ENCODE results near the gene AAMDC. TPM values are rescaled to one million over a fixed set of nuclear protein-coding genes. Genes with fewer than 3 reads are reported as not detected.
"Not testable (repeated sequence)": the region's sequence is repeated elsewhere in the genome, so short reads cannot be mapped to it uniquely, and the experiment has no call there.

AAMDC gene
- polyA plus RNA-seq, 3 donors = 8.9 to 32.9 (median 28.1) TPM

GRCh38 chr11:77861444-77861843 lies 40.5 kb downstream of the AAMDC start:
- H4K20me1 ChIP-seq (ENCODE audit: insufficient read depth, low read length); H2AFZ ChIP-seq (ENCODE audit: insufficient read depth, low read depth, low read length, poor library complexity, severe bottlenecking); H3K9me3 ChIP-seq (replicated peaks in 1 of 2; ENCODE audit: control insufficient read depth in 1 of 2, insufficient read depth in 1 of 2, low read length in 2 of 2); H3K4me1 Mint-ChIP-seq; H3K9me3 Mint-ChIP-seq; H3K27me3 ChIP-seq (ENCODE audit: control insufficient read depth in 2 of 2, insufficient read depth in 2 of 2, low read length in 2 of 2); DNase-seq; intact Hi-C loops (cut with micrococcal nuclease); H3K27me3 Mint-ChIP-seq (ENCODE audit: low read depth in 3 of 3); H3K27ac ChIP-seq (ENCODE audit: low read depth in 1 of 2, low read length in 2 of 2); H3K36me3 ChIP-seq (replicated peaks in 1 of 2; ENCODE audit: control insufficient read depth in 1 of 2, insufficient read depth in 2 of 2, low read length in 2 of 2); H3K27ac Mint-ChIP-seq; H3K4me3 ChIP-seq (replicated peaks in 1 of 3; ENCODE audit: low read depth in 2 of 3, low read length in 3 of 3); H3K4me1 ChIP-seq (ENCODE audit: control insufficient read depth in 1 of 2, insufficient read depth in 2 of 2, low read length in 2 of 2); H3K9ac ChIP-seq (ENCODE audit: insufficient read depth, low read length, poor library complexity, severe bottlenecking); H3K4me2 ChIP-seq (replicated peaks; ENCODE audit: extremely low read depth, low read length, poor library complexity, severe bottlenecking); H3K79me2 ChIP-seq (ENCODE audit: insufficient read depth, low read length); H3K4me3 Mint-ChIP-seq: not testable (repeated sequence)
- WGBS (ENCODE audit: insufficient coverage) = 98% methylated on average over 8 of the region's 10 CpGs
- peaks cover 4 to 15% of the 10 kb centered on the region in 2 donors for H3K36me3 Mint-ChIP-seq

- Histone ChIP-seq H3K9me3 (replicated peaks in 1 of 2; ENCODE audit: control insufficient read depth in 1 of 2, insufficient read depth in 1 of 2, low read length in 2 of 2) (no peaks in the 10 kb centered on the region), H2AFZ (ENCODE audit: insufficient read depth, low read depth, low read length, poor library complexity, severe bottlenecking) (no peak overlapping the region), H3K9ac (ENCODE audit: insufficient read depth, low read length, poor library complexity, severe bottlenecking) (no peak overlapping the region), H3K27ac (ENCODE audit: low read depth in 1 of 2, low read length in 2 of 2) (no peak overlapping the region), H3K4me1 (ENCODE audit: control insufficient read depth in 1 of 2, insufficient read depth in 2 of 2, low read length in 2 of 2) (no peaks in the 10 kb centered on the region), H3K4me2 (replicated peaks; ENCODE audit: extremely low read depth, low read length, poor library complexity, severe bottlenecking) (no peak overlapping the region), H3K27me3 (ENCODE audit: control insufficient read depth in 2 of 2, insufficient read depth in 2 of 2, low read length in 2 of 2) (no peaks in the 10 kb centered on the region), H3K4me3 (replicated peaks in 1 of 3; ENCODE audit: low read depth in 2 of 3, low read length in 3 of 3) (no peak overlapping the region), H3K79me2 (ENCODE audit: insufficient read depth, low read length) (no peaks in the 10 kb centered on the region), H4K20me1 (ENCODE audit: insufficient read depth, low read length) (no peaks in the 10 kb centered on the region), H3K36me3 (replicated peaks in 1 of 2; ENCODE audit: control insufficient read depth in 1 of 2, insufficient read depth in 2 of 2, low read length in 2 of 2) (peaks cover 7 to 14% of the 10 kb centered on the region in 2 donors)
- H3K27ac Mint-ChIP-seq = peak overlapping the region in 1 of 7 donors; percentile 4
- no peaks in the 10 kb centered on the region for H3K4me1 Mint-ChIP-seq
- no peaks in the 10 kb centered on the region for H3K9me3 Mint-ChIP-seq
- intact Hi-C loops (cut with micrococcal nuclease) = no loop called here
- TF ChIP-seq CTCF (IDR thresholded peaks at IDR 0.05) = no peak
- peaks cover 15 to 24% of the 10 kb centered on the region in 2 donors for H3K36me3 Mint-ChIP-seq
- H3K27me3 Mint-ChIP-seq (ENCODE audit: low read depth in 3 of 3) = no peaks in the 10 kb centered on the region
- H3K4me3 Mint-ChIP-seq = no peak overlapping the region
- no peak for DNase-seq
- WGBS (ENCODE audit: insufficient coverage) = no CpG with 5 or more reads among the region's 1 CpG
Measured at GRCh38 chr11:77865805-77866204, 44.9 kb downstream of the AAMDC start.
